ENCODE measurements around the gene ZNF800.

- TF ChIP-seq CTCF (conservative IDR thresholded peaks at IDR 0.05) (no peak), EZH2 (IDR thresholded peaks at IDR 0.05; ENCODE audit: low read depth) (no peak)
Observed at GRCh38 chr7:127346575-127347256, 45.8 kb downstream of the ZNF800 start.

All from PC-9 (cell line).